ENCODE data around the gene NRXN2. TPM values are rescaled to one million over a fixed set of nuclear protein-coding genes. Genes with fewer than 3 reads are reported as not detected.

The NRXN2 gene
- total and polyA plus RNA-seq, 4 donors = 0.17 to 2.8 (median 1.4) TPM

DNA sequence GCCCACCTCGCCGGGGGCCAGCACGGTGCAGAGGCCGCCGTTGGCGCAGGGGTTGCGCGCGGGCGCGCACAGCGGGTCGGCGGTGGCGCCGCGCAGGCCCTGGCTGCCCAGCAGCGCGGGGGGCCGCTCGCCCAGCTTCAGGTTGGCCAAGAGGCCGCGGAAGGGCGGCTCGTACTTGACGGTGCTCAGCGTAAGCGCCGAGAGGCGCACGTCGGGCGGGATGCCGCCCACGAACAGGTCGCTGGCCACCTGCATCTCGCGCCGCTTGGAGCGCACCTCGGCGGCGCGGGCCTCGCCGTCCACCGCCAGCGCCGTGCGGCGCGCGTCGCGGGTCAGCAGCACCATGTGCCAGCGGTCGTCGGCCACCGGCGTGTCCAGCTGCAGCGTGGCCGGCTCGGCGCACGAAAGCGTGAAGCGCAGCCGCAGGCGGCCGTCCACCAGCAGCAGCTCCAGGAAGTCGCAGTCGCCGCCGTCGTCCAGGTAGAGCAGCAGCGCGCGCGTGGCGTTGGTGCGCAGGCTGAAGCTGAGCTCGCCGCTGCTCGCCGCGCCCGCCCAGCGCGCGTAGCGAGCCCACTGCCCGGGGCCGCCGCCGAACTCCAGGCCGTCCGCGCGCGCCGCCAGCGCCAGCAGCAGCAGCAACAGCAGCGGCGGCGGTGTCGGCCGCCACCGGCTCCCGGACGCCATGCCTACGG, 9.8 kb downstream of the NRXN2 start:
- H3K4me3 ChIP-seq (ENCODE audit: low read depth in 1 of 3, low read length in 3 of 3) = peak overlapping the region in 1 of 3 donors; percentile 16
- no peaks in the 10 kb centered on the region for H3K9me3 ChIP-seq (ENCODE audit: control insufficient read depth in 4 of 4, low read length in 3 of 4)
- no peak for TF ChIP-seq RAD21 (IDR thresholded peaks at IDR 0.05)
- H3K36me3 ChIP-seq (ENCODE audit: control insufficient read depth in 4 of 4, insufficient read depth in 3 of 4, low read depth in 1 of 4, low read length in 3 of 4) = no peaks in the 10 kb centered on the region
- 6% methylated on average over 111 of the region's 111 CpGs for WGBS
- no peak for DNase-seq (ENCODE audit: low spot score)
- H3K27ac ChIP-seq (ENCODE audit: low read depth in 1 of 2, low read length in 2 of 2) = no peak overlapping the region
- peaks cover 2 to 9% (median 5%) of the 10 kb centered on the region in 4 donors for H3K4me1 ChIP-seq (ENCODE audit: control insufficient read depth in 4 of 4, insufficient read depth in 4 of 4, low read length in 3 of 4)
- no peak overlapping the region for H3K9ac ChIP-seq (ENCODE audit: low read depth in 1 of 2, low read length in 2 of 2)
- peaks cover 15 to 27% (median 19%) of the 10 kb centered on the region in 4 donors for H3K27me3 ChIP-seq (ENCODE audit: control insufficient read depth in 4 of 4, insufficient read depth in 4 of 4, low read length in 3 of 4)

DNA sequence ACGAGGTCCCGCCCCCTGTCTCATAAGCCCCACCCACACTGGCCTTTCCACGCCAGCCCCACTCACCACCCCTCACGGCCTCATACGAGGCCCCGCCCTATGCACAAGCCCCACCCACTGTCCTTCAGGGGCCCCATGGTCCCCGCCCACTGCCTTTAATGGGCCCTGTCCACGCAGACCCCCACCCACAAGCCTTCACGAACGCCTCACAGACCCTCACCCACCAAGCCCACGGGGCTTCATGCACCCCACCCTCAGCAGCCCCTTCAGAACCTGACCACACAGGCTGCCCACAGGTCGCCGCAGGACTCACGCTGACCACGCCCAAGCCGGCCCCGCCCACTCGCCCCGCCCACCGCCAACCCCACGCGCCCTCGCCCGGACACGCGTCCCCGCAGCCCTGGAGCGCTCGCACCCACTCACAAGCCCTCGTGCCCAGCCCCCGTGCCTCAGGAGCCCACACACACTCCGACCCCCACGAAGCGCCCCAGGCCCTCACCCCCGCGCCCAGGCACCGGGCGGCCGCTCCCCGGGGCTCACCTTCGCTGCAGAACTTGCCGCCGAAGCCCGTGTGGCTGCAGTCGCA, 10.5 kb downstream of the NRXN2 start:
- DNase-seq (ENCODE audit: low spot score) = no peak
- Histone ChIP-seq H3K36me3 (ENCODE audit: control insufficient read depth in 4 of 4, insufficient read depth in 3 of 4, low read depth in 1 of 4, low read length in 3 of 4) (no peaks in the 10 kb centered on the region), H3K4me1 (ENCODE audit: control insufficient read depth in 4 of 4, insufficient read depth in 4 of 4, low read length in 3 of 4) (peaks cover 2 to 9% (median 5%) of the 10 kb centered on the region in 4 donors), H3K27ac (ENCODE audit: low read depth in 1 of 2, low read length in 2 of 2) (no peak overlapping the region), H3K9ac (ENCODE audit: low read depth in 1 of 2, low read length in 2 of 2) (no peak overlapping the region), H3K27me3 (ENCODE audit: control insufficient read depth in 4 of 4, insufficient read depth in 4 of 4, low read length in 3 of 4) (peaks cover 15 to 27% (median 19%) of the 10 kb centered on the region in 4 donors), H3K9me3 (ENCODE audit: control insufficient read depth in 4 of 4, low read length in 3 of 4) (no peaks in the 10 kb centered on the region), H3K4me3 (ENCODE audit: low read depth in 1 of 3, low read length in 3 of 3) (no peak overlapping the region)
- TF ChIP-seq, protein P1, sequence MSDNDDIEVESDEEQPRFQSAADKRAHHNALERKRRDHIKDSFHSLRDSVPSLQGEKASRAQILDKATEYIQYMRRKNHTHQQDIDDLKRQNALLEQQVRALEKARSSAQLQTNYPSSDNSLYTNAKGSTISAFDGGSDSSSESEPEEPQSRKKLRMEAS (IDR thresholded peaks at IDR 0.05) = no peak
- TF ChIP-seq RAD21 (IDR thresholded peaks at IDR 0.05) (no peak), TAF1 (conservative IDR thresholded peaks at IDR 0.05) (no peak), HNF4G (IDR thresholded peaks at IDR 0.05) (no peak), FOXA2 (IDR thresholded peaks at IDR 0.05) (no peak), GABPA (IDR thresholded peaks at IDR 0.05 in 1 of 2, conservative IDR thresholded peaks at IDR 0.05 in 1 of 2) (no peak), FOXA1 (IDR thresholded peaks at IDR 0.05) (no peak), JUND (IDR thresholded peaks at IDR 0.05) (no peak), NR2F2 (IDR thresholded peaks at IDR 0.05) (no peak), RXRA (IDR thresholded peaks at IDR 0.05) (no peak), HNF4A (conservative IDR thresholded peaks at IDR 0.05) (no peak), YY1 (IDR thresholded peaks at IDR 0.05) (no peak)
- TF ChIP-seq, protein P2, sequence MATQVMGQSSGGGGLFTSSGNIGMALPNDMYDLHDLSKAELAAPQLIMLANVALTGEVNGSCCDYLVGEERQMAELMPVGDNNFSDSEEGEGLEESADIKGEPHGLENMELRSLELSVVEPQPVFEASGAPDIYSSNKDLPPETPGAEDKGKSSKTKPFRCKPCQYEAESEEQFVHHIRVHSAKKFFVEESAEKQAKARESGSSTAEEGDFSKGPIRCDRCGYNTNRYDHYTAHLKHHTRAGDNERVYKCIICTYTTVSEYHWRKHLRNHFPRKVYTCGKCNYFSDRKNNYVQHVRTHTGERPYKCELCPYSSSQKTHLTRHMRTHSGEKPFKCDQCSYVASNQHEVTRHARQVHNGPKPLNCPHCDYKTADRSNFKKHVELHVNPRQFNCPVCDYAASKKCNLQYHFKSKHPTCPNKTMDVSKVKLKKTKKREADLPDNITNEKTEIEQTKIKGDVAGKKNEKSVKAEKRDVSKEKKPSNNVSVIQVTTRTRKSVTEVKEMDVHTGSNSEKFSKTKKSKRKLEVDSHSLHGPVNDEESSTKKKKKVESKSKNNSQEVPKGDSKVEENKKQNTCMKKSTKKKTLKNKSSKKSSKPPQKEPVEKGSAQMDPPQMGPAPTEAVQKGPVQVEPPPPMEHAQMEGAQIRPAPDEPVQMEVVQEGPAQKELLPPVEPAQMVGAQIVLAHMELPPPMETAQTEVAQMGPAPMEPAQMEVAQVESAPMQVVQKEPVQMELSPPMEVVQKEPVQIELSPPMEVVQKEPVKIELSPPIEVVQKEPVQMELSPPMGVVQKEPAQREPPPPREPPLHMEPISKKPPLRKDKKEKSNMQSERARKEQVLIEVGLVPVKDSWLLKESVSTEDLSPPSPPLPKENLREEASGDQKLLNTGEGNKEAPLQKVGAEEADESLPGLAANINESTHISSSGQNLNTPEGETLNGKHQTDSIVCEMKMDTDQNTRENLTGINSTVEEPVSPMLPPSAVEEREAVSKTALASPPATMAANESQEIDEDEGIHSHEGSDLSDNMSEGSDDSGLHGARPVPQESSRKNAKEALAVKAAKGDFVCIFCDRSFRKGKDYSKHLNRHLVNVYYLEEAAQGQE (IDR thresholded peaks at IDR 0.05) = no peak
- TF ChIP-seq, protein P3, sequence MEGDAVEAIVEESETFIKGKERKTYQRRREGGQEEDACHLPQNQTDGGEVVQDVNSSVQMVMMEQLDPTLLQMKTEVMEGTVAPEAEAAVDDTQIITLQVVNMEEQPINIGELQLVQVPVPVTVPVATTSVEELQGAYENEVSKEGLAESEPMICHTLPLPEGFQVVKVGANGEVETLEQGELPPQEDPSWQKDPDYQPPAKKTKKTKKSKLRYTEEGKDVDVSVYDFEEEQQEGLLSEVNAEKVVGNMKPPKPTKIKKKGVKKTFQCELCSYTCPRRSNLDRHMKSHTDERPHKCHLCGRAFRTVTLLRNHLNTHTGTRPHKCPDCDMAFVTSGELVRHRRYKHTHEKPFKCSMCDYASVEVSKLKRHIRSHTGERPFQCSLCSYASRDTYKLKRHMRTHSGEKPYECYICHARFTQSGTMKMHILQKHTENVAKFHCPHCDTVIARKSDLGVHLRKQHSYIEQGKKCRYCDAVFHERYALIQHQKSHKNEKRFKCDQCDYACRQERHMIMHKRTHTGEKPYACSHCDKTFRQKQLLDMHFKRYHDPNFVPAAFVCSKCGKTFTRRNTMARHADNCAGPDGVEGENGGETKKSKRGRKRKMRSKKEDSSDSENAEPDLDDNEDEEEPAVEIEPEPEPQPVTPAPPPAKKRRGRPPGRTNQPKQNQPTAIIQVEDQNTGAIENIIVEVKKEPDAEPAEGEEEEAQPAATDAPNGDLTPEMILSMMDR (IDR thresholded peaks at IDR 0.05; ENCODE audit: low read depth, low read length, missing input control) = no peak
- TF ChIP-seq, protein P4, sequence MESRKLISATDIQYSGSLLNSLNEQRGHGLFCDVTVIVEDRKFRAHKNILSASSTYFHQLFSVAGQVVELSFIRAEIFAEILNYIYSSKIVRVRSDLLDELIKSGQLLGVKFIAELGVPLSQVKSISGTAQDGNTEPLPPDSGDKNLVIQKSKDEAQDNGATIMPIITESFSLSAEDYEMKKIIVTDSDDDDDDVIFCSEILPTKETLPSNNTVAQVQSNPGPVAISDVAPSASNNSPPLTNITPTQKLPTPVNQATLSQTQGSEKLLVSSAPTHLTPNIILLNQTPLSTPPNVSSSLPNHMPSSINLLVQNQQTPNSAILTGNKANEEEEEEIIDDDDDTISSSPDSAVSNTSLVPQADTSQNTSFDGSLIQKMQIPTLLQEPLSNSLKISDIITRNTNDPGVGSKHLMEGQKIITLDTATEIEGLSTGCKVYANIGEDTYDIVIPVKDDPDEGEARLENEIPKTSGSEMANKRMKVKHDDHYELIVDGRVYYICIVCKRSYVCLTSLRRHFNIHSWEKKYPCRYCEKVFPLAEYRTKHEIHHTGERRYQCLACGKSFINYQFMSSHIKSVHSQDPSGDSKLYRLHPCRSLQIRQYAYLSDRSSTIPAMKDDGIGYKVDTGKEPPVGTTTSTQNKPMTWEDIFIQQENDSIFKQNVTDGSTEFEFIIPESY (IDR thresholded peaks at IDR 0.05) = no peak
- TF ChIP-seq, protein P5, sequence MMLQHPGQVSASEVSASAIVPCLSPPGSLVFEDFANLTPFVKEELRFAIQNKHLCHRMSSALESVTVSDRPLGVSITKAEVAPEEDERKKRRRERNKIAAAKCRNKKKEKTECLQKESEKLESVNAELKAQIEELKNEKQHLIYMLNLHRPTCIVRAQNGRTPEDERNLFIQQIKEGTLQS (IDR thresholded peaks at IDR 0.05) = no peak
- WGBS = 12% methylated on average over 45 of the region's 45 CpGs

Measured in liver (tissue), 9 donors.